GM12891 (cell line): ENCODE results near the gene LEKR1.

Source experiments
- DNase-seq: peaks from one replicate; pipeline ENCODE4 v3.0.0; 2011; ENCODE audit warnings: low spot score; ENCODE audit not compliant: insufficient read length
- FAIRE-seq: peaks from 2 replicates; lab custom pipeline; 2011; peaks lifted over from hg19 to GRCh38; lab: Jason Lieb, UNC
- PAX5 ChIP-seq: IDR thresholded peaks from 2 replicates; pipeline ENCODE4 v1.6.1; 2011; ENCODE audit warnings: low read length, moderate library complexity, mild to moderate bottlenecking; ENCODE audit not compliant: insufficient read depth, severe bottlenecking
- POLR2A ChIP-seq: IDR thresholded peaks from 2 replicates; pipeline ENCODE4 v1.6.1; 2011; ENCODE audit warnings: low read depth, low read length, control low read depth
- POLR2AphosphoS5 ChIP-seq: IDR thresholded peaks from 2 replicates; pipeline ENCODE4 v1.6.1; 2011; ENCODE audit warnings: low read depth, low read length, control low read depth
- POU2F2 ChIP-seq: IDR thresholded peaks from 2 replicates; pipeline ENCODE4 v1.6.1; 2011; ENCODE audit warnings: low read depth, mild to moderate bottlenecking, control low read depth, low read length, moderate library complexity
- SPI1 ChIP-seq: IDR thresholded peaks from 2 replicates; pipeline ENCODE4 v1.6.1; 2011; ENCODE audit warnings: low read depth, low read length, control low read depth
- TAF1 ChIP-seq: IDR thresholded peaks from 2 replicates; pipeline ENCODE4 v1.6.1; 2011; ENCODE audit warnings: low read depth, low read length, control low read depth

LEKR1 gene

GRCh38 chr3:157001221-157001957 lies 175.2 kb downstream of the LEKR1 start:
- no peak for FAIRE-seq
- TF ChIP-seq POU2F2 (no peak), TAF1 (no peak), PAX5 (no peak)
- DNase-seq: no peak

DNA sequence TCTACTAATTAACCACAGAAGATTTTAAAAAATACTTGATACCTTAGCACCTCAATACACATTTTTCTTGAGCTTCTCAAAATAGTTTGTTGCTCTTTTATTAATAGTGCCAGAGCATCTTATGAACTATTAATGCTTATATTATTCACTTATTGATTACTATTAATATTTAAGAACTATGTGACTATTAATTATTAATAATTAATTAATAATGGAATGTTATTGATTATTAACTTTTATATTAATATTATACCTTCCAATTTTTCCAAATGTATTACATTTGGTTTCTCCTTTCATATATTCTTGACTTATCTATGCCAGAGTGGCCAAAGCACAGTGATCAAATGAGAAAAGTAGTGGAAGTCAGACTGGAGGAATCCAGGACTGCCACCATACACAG lies 195.5 kb downstream of the LEKR1 start:
- FAIRE-seq (no peak), DNase-seq (no peak)
- TF ChIP-seq POLR2AphosphoS5: no peak
- no peak for TF ChIP-seq POLR2A
- TF ChIP-seq SPI1: no peak
- TF ChIP-seq PAX5: no peak
- TF ChIP-seq TAF1: no peak
- TF ChIP-seq POU2F2: no peak

DNA sequence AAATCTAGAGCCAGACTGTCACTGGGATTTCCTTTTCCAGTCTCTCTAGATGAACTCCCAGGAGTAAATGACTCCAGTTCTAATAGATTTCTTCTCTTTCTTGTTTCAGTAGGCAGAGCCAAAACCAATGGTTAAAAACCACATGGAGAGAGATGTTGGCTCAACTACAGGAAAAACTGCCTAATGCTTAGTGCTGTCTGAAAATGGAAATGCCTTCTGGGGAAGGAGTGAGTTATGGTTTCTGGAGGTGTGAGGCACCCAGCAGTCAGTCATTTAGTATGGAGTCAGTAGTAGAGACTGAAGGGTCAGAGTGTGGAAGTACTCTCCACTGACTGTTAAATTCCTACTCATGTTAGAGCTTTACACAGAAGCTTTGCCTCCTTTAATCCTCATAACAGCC lies 197.1 kb downstream of the LEKR1 start:
- FAIRE-seq: no peak
- DNase-seq: no peak
- TF ChIP-seq SPI1: no peak
- TF ChIP-seq PAX5: no peak
- no peak for TF ChIP-seq POU2F2
- TF ChIP-seq POLR2AphosphoS5: no peak
- no peak for TF ChIP-seq TAF1
- TF ChIP-seq POLR2A: no peak

GRCh38 chr3:157026091-157026490 lies 199.9 kb downstream of the LEKR1 start:
- no peak for FAIRE-seq
- DNase-seq: no peak
- no peak for TF ChIP-seq SPI1
- TF ChIP-seq POLR2AphosphoS5: no peak
- TF ChIP-seq POU2F2: no peak
- TF ChIP-seq TAF1: no peak

GRCh38 chr3:157027861-157028745 lies 201.9 kb downstream of the LEKR1 start:
- peak; percentile 38 for FAIRE-seq

GRCh38 chr3:157029365-157029790 lies 203.2 kb downstream of the LEKR1 start:
- peak; percentile 20 for FAIRE-seq
- no peak for DNase-seq
- no peak for TF ChIP-seq POU2F2
- no peak for TF ChIP-seq POLR2AphosphoS5
- no peak for TF ChIP-seq TAF1
- no peak for TF ChIP-seq SPI1
- TF ChIP-seq POLR2A: no peak
- no peak for TF ChIP-seq PAX5

More at GRCh38 chr3:157027861-157028745, 201.9 kb downstream of the LEKR1 start:
- TF ChIP-seq POLR2A (no peak), TAF1 (no peak), POLR2AphosphoS5 (no peak), POU2F2 (no peak), SPI1 (no peak), PAX5 (no peak)
- DNase-seq: no peak

DNA sequence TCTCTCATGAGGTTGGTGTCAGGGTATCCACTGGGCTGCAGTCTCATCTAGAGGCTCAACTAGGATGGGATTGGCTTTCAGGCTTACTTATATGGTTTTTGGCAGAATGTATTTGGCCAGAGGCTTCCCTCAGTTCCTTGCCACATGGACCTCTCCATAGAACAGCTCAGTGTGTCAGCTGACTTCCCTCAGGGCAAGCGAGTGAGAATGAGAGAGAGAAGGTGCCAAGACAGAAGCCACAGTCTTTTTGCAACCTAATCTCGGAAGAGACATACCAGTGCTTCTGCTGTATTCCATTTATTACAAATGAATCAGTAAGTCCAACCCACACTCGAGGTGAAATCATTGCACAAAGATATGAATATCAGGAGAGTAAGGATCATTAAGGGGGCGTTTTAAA lies 204.6 kb downstream of the LEKR1 start:
- no peak for FAIRE-seq
- DNase-seq: no peak
- TF ChIP-seq SPI1 (no peak), POLR2AphosphoS5 (no peak), POLR2A (no peak), TAF1 (no peak), PAX5 (no peak), POU2F2 (no peak)

- DNase-seq: no peak
- TF ChIP-seq PAX5 (no peak), POLR2A (no peak), TAF1 (no peak), SPI1 (no peak), POLR2AphosphoS5 (no peak)
- FAIRE-seq: no peak
Measured at GRCh38 chr3:157033001-157033400, 206.8 kb downstream of the LEKR1 start.

DNA sequence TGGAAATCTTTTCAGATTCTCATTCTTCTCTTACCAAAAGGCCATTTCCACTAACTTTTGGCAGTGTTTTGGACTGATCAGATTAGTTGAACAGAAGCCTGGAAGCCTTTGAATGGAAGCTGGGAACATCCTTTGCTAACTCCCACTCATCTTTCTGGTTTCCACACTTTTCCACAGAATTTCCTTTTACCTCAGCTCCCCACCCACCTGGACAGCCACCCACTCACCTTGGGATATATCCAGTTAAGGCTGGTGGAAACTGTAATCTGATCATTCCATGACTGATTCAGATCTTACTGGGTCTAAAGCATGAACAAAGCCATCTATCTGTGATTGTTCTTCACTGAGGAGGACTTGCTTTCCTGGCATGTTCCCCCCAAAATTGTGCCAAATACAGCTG lies 214.3 kb downstream of the LEKR1 start:
- peak; percentile 66 for FAIRE-seq
- TF ChIP-seq PAX5: no peak
- no peak for TF ChIP-seq TAF1
- no peak for TF ChIP-seq POU2F2
- no peak for TF ChIP-seq POLR2A
- TF ChIP-seq POLR2AphosphoS5: no peak
- TF ChIP-seq SPI1: no peak
- DNase-seq: no peak
